Mesenteric fat pad (tissue), 1 donor: ENCODE measurements around the gene RAI1. TPM values are rescaled to one million over a fixed set of nuclear protein-coding genes. Genes with fewer than 3 reads are reported as not detected.
"Not testable (repeated sequence)": the region's sequence is repeated elsewhere in the genome, so short reads cannot be mapped to it uniquely, and the experiment has no call there.

Experiments
- DNase-seq: peaks from one replicate; pipeline ENCODE4 v3.0.0-alpha.2; 2020; ENCODE audit warnings: low spot score
- total RNA-seq: library from RNA; stranded (reverse); fragmentation: NEBNext Ultra II Directional; extraction: Animal tissue kit (Norgen Biotek cat#: 25700); gene quantifications from one replicate; pipeline ENCODE4 v1.2.1, GENCODE V29; 2021
- donor health status: DM: yes; HTN: yes; CAD: no.

RAI1 gene
- total RNA-seq, 1 donor from 2014 or later = 21.2 TPM

GRCh38 chr17:17680477-17681186, 626 bp upstream of the RAI1 start:
- DNase-seq = no peak

GRCh38 chr17:17681744-17682292, 560 bp downstream of the RAI1 start:
- DNase-seq = no peak

- DNase-seq = no peak
These were observed 1.1 kb downstream of the RAI1 start for GRCh38 chr17:17682293-17682736.

GRCh38 chr17:17682737-17683680, 1.8 kb downstream of the RAI1 start:
- no peak for DNase-seq

- no peak for DNase-seq
These were observed 2.6 kb downstream of the RAI1 start for GRCh38 chr17:17683710-17684365.

GRCh38 chr17:17684906-17685774, 3.9 kb downstream of the RAI1 start:
- DNase-seq = no peak

- no peak for DNase-seq
These were observed 4.6 kb downstream of the RAI1 start for GRCh38 chr17:17685775-17686291.

- no peak for DNase-seq
These were observed 8.1 kb downstream of the RAI1 start for GRCh38 chr17:17689312-17689711.

GRCh38 chr17:17690233-17690632, 9.0 kb downstream of the RAI1 start:
- not testable (repeated sequence) for DNase-seq

- DNase-seq = no peak
These were observed 10.4 kb downstream of the RAI1 start for GRCh38 chr17:17691468-17692263.

GRCh38 chr17:17692353-17693252, 11.3 kb downstream of the RAI1 start:
- DNase-seq = no peak

GRCh38 chr17:17693253-17694168, 12.3 kb downstream of the RAI1 start:
- no peak for DNase-seq

GRCh38 chr17:17694169-17695081, 13.2 kb downstream of the RAI1 start:
- DNase-seq = no peak

GRCh38 chr17:17696085-17696484, 14.8 kb downstream of the RAI1 start:
- no peak for DNase-seq

GRCh38 chr17:17696882-17697633, 15.8 kb downstream of the RAI1 start:
- DNase-seq = no peak
